Fibroblast of the aortic adventitia (primary cell): ENCODE results near the gene MCM3AP. TPM values are rescaled to one million over a fixed set of nuclear protein-coding genes. Genes with fewer than 3 reads are reported as not detected.
"Not testable (repeated sequence)": the region's sequence is repeated elsewhere in the genome, so short reads cannot be mapped to it uniquely, and the experiment has no call there.

Experiments
- DNase-seq: peaks from one replicate; pipeline ENCODE4 v3.0.0-alpha.2; 2010; ENCODE audit warnings: low read depth
- H3K4me3 ChIP-seq: 2 replicates; pipeline ENCODE4 v1.5.1; 2011; ENCODE audit warnings: low read depth, mild to moderate bottlenecking, control low read depth, low read length, moderate library complexity
- total RNA-seq: library from RNA; depleted of rRNA; stranded (reverse); fragments of >200 nt; gene quantifications from 2 replicates; pipeline ENCODE4 v1.2.3, GENCODE V29; 2012; ENCODE audit warnings: low replicate concordance
- TF ChIP-seq, protein P1 (sequence below): IDR thresholded peaks from 2 replicates; pipeline ENCODE4 v1.5.1; 2011; ENCODE audit warnings: mild to moderate bottlenecking, low read length, control low read depth, inconsistent platforms; ENCODE audit not compliant: insufficient read depth

The MCM3AP gene
- total RNA-seq, 1 donor: 66.4 TPM

- DNase-seq: no peak
- TF ChIP-seq, protein P1, sequence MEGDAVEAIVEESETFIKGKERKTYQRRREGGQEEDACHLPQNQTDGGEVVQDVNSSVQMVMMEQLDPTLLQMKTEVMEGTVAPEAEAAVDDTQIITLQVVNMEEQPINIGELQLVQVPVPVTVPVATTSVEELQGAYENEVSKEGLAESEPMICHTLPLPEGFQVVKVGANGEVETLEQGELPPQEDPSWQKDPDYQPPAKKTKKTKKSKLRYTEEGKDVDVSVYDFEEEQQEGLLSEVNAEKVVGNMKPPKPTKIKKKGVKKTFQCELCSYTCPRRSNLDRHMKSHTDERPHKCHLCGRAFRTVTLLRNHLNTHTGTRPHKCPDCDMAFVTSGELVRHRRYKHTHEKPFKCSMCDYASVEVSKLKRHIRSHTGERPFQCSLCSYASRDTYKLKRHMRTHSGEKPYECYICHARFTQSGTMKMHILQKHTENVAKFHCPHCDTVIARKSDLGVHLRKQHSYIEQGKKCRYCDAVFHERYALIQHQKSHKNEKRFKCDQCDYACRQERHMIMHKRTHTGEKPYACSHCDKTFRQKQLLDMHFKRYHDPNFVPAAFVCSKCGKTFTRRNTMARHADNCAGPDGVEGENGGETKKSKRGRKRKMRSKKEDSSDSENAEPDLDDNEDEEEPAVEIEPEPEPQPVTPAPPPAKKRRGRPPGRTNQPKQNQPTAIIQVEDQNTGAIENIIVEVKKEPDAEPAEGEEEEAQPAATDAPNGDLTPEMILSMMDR: no peak
- no peak overlapping the region for H3K4me3 ChIP-seq
Measured at GRCh38 chr21:46312949-46313348, 27.5 kb upstream of the MCM3AP start.

- TF ChIP-seq, protein P1: no peak
- H3K4me3 ChIP-seq: no peak overlapping the region
- no peak for DNase-seq
Measured at GRCh38 chr21:46311568-46311967, 26.2 kb upstream of the MCM3AP start.

DNA sequence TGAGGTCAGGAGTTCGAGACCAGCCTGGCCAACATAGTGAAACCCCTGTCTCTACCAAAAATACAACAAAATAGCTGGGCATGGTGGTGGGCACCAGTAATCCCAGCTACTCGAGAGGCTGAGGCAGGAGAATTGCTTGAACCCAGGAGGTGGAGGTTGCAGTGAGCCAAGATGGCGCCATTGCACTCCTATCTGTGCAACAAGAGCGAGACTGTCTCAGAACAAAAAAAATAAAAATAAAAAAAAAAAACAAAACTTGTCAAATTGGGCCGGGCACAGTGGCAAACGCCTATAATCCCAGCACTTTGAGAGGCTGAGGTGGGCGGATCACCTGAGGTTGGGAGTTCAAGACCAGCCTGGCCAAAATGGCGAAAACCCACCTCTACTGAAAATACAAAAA lies 24.8 kb upstream of the MCM3AP start:
- DNase-seq, H3K4me3 ChIP-seq: not testable (repeated sequence)

GRCh38 chr21:46308431-46308830 lies 23.0 kb upstream of the MCM3AP start:
- TF ChIP-seq, protein P1: no peak
- no peak overlapping the region for H3K4me3 ChIP-seq
- DNase-seq: no peak

GRCh38 chr21:46307625-46308024 lies 22.2 kb upstream of the MCM3AP start:
- H3K4me3 ChIP-seq: no peak overlapping the region
- no peak for DNase-seq
- TF ChIP-seq, protein P1: no peak

DNA sequence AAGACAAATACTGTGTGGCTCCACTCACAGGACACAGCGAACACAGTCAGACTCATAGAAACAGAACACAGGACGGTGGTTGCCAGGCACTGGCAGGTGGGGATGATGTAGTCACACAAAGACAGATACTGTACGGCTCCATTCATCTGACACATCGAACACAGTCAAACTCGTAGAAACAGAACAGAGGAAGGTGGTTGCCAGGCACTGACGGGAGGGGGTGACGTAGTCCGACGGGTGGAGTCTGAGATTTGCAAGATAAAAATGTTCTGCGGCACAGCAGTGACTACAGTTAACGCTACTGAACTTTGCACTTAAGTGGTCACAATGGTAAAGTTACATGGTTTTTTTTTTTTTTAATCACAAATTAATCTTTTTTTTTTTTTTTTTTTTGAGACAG lies 19.5 kb upstream of the MCM3AP start:
- no peak for DNase-seq
- no peak overlapping the region for H3K4me3 ChIP-seq
- TF ChIP-seq, protein P1: no peak

- TF ChIP-seq, protein P1: no peak
- no peak for DNase-seq
- no peak overlapping the region for H3K4me3 ChIP-seq
Measured at GRCh38 chr21:46304437-46304836, 19.0 kb upstream of the MCM3AP start.

DNA sequence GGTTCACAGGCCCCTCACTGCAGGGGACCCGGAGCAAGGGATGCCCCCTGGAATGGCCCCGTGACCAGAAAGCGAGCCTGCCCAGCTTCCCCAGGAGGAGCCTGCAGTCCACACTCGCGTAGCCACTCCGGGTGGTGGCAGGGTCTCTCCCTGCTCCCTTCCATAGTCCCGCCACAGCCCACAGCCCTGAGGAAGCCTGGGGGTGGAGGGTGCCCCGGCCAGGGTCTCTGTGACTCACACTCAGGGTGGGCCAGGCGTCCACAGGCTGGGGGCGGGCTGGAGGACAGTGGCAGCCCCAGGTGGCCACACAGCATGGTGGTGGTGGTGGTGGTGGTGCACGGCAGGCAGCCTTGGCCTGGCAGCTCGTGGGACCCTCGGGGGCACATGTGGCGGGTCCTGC lies 16.3 kb upstream of the MCM3AP start:
- DNase-seq: no peak
- H3K4me3 ChIP-seq: no peak overlapping the region
- TF ChIP-seq, protein P1: no peak
